DOHH2 (cell line): ENCODE data around the gene FZD7.

ENCODE experiments used
- H3F3A ChIP-seq: fragments of 200-600 bp; sonication (generic), shearing (Covaris generic); 2 replicates; pipeline ENCODE4 v1.6.0; 2016; ENCODE audit warnings: antibody characterized with exemption, mild to moderate bottlenecking; ENCODE audit not compliant: control insufficient read depth, insufficient read depth
- H3K27ac ChIP-seq: fragments of 200-600 bp; sonication (generic); 2 replicates; pipeline ENCODE4 v1.5.1; 2014; ENCODE audit warnings: low read depth, mild to moderate bottlenecking, low read length, moderate library complexity
- H3K27me3 ChIP-seq: fragments of 200-600 bp; sonication (generic); 2 replicates; pipeline ENCODE4 v1.6.1; 2014; ENCODE audit warnings: mild to moderate bottlenecking, low read length, mixed read lengths; ENCODE audit not compliant: control insufficient read depth
- H3K36me3 ChIP-seq: fragments of 200-600 bp; sonication (generic); 2 replicates; pipeline ENCODE4 v1.6.1; 2014; ENCODE audit warnings: mild to moderate bottlenecking, low read length, moderate library complexity, mixed read lengths; ENCODE audit not compliant: control insufficient read depth
- H3K4me1 ChIP-seq: fragments of 200-600 bp; sonication (generic); 2 replicates; pipeline ENCODE4 v1.6.1; 2014; ENCODE audit warnings: mild to moderate bottlenecking, low read length, mixed read lengths; ENCODE audit not compliant: control insufficient read depth
- H3K4me2 ChIP-seq: fragments of 200-600 bp; sonication (generic); 2 replicates; pipeline ENCODE4 v1.6.0; 2014; ENCODE audit warnings: mild to moderate bottlenecking, low read length, moderate library complexity
- H3K4me3 ChIP-seq: fragments of 200-600 bp; sonication (generic); 2 replicates; pipeline ENCODE4 v1.5.1; 2014; ENCODE audit warnings: mild to moderate bottlenecking, low read length, mixed read lengths
- H3K79me2 ChIP-seq: fragments of 200-600 bp; sonication (generic); 2 replicates; pipeline ENCODE4 v1.6.1; 2014; ENCODE audit warnings: mild to moderate bottlenecking, low read length, mixed read lengths; ENCODE audit not compliant: control insufficient read depth
- H3K9me2 ChIP-seq: fragments of 200-600 bp; sonication (generic); replicated peaks from 2 replicates; pipeline ENCODE4 v1.6.1; 2014; ENCODE audit warnings: mild to moderate bottlenecking, low read length, mixed read lengths; ENCODE audit not compliant: control insufficient read depth
- H3K9me3 ChIP-seq: fragments of 200-600 bp; sonication (generic); 2 replicates; pipeline ENCODE4 v1.6.1; 2014; ENCODE audit warnings: antibody characterized with exemption, low read length, mixed read lengths; ENCODE audit not compliant: control insufficient read depth, insufficient read depth
- H4K20me1 ChIP-seq: fragments of 200-600 bp; sonication (generic); 2 replicates; pipeline ENCODE4 v1.6.0; 2014; ENCODE audit warnings: low read depth, mild to moderate bottlenecking, antibody characterized with exemption, low read length, moderate library complexity; ENCODE audit not compliant: control insufficient read depth, insufficient read depth
- CTCF ChIP-seq: fragments of 200-600 bp; sonication (generic); IDR thresholded peaks from one replicate; pipeline ENCODE4 v1.5.1; 2014; ENCODE audit warnings: antibody characterized with exemption, mild to moderate bottlenecking, low read depth, low read length; ENCODE audit not compliant: poor library complexity, severe bottlenecking
- EZH2phosphoT487 ChIP-seq: fragments of 200-600 bp; sonication (generic); IDR thresholded peaks from 2 replicates; pipeline ENCODE4 v1.6.1; 2017; ENCODE audit warnings: borderline replicate concordance, mild to moderate bottlenecking, antibody characterized with exemption, low read length, moderate library complexity, mixed read lengths

The FZD7 gene

GRCh38 chr2:202033317-202034248 lies at the start of gene FZD7:
TSS of gene FZD7 (plus strand) at chr2:202033855. CDS start at chr2:202034648, 793 bp downstream.
- no peak within 1 kb of the TSS for H3K27ac ChIP-seq
- H3F3A ChIP-seq = no peaks in the 10 kb centered on the region
- no peaks in the 10 kb centered on the region for H3K9me2 ChIP-seq
- peak within 1 kb of the TSS; percentile 75 for H3K4me3 ChIP-seq
- H3K27me3 ChIP-seq = peaks cover 62% of the 10 kb centered on the region
- H3K36me3 ChIP-seq = no peaks in the 10 kb centered on the region
- H4K20me1 ChIP-seq = no peaks in the 10 kb centered on the region
- TF ChIP-seq EZH2phosphoT487 (no peak), CTCF (peak; percentile 50)
- H3K79me2 ChIP-seq = no peaks in the 10 kb centered on the region
- H3K4me2 ChIP-seq = peak within 1 kb of the TSS; percentile 87
- H3K9me3 ChIP-seq = no peaks in the 10 kb centered on the region
- peaks cover 11% of the 10 kb centered on the region for H3K4me1 ChIP-seq

GRCh38 chr2:201984333-201984732 lies 49.3 kb upstream of the FZD7 start:
- Histone ChIP-seq H3K27ac (no peak overlapping the region), H4K20me1 (no peaks in the 10 kb centered on the region), H3K36me3 (no peaks in the 10 kb centered on the region)

GRCh38 chr2:201984800-201985525 lies 48.7 kb upstream of the FZD7 start:
- H3K27me3 ChIP-seq = no peaks in the 10 kb centered on the region
- H3K4me1 ChIP-seq = no peaks in the 10 kb centered on the region
- no peaks in the 10 kb centered on the region for H3K9me3 ChIP-seq
- no peak overlapping the region for H3K4me2 ChIP-seq
- no peaks in the 10 kb centered on the region for H3K36me3 ChIP-seq
- no peaks in the 10 kb centered on the region for H4K20me1 ChIP-seq
- H3K4me3 ChIP-seq = no peak overlapping the region
- H3K79me2 ChIP-seq = no peaks in the 10 kb centered on the region
- H3K9me2 ChIP-seq = no peaks in the 10 kb centered on the region
- H3K27ac ChIP-seq = no peak overlapping the region
- TF ChIP-seq EZH2phosphoT487 (no peak), CTCF (no peak)
- H3F3A ChIP-seq = no peaks in the 10 kb centered on the region

More at GRCh38 chr2:201984333-201984732, 49.3 kb upstream of the FZD7 start:
- Histone ChIP-seq H3K9me2 (no peaks in the 10 kb centered on the region), H3F3A (no peaks in the 10 kb centered on the region), H3K9me3 (no peaks in the 10 kb centered on the region), H3K4me2 (no peak overlapping the region), H3K27me3 (no peaks in the 10 kb centered on the region), H3K4me3 (no peak overlapping the region), H3K79me2 (no peaks in the 10 kb centered on the region), H3K4me1 (no peaks in the 10 kb centered on the region)
- no peak for TF ChIP-seq CTCF
- TF ChIP-seq EZH2phosphoT487 = no peak
